Measurements from ENCODE around the gene FBXO31. TPM values are rescaled to one million over a fixed set of nuclear protein-coding genes. Genes with fewer than 3 reads are reported as not detected.
A peak's percentile ranks its signal among the peaks of the same experiment; 100 is the strongest.

The FBXO31 gene
- total and polyA plus RNA-seq, 7 donors = 15.0 to 120 (median 86.7) TPM

DNA sequence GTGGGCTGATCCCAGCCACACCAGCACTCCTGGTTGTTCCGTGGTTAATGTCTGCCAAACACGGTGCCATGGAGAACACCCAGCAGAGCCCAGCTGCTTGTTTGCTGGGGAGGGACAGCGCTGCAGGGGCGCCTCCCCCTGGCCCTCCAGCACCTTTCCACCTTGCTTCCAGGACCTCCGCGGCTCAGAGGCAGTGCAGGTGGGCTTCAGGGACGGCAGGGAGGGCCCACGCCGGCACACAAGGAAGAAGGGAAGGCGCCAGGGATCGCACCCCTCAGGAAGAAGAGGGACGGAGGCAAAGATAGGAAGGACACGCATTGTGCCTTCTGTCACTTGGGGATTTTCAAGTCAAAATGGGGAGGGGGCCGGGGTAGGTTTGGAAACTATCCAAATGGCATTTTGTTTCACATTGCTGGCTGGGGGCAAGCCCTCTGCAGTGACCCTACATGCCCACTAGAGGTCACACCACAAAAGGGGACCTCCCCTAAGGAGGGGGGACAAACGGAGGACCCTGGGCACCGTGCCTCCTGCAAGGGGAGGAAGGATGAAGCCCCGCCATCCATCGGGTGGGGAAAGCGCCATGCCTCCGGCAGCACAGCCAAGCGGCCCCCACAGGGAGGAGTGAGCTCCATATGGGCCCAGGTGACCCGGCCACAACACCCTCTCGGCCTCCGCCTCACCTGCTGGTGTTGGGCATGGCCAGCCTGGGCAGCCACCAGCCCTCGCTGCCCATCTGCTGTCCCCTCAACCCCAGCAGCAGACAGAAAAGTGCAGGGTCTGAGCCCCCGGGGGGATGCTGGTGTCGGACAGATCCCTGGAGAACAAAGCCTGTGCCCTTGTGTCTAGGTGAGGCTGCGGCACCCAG is 58.9 kb downstream of the FBXO31 start:
- Histone ChIP-seq H3K27ac (peak overlapping the region; percentile 15 to 52 (median 30)), H3K4me1 (peaks cover 0 to 13% (median 8%) of the 10 kb centered on the region in 4 donors), H3K9me3 (no peaks in the 10 kb centered on the region), H3K27me3 (no peaks in the 10 kb centered on the region), H3K36me3 (peaks cover 4 to 20% (median 8%) of the 10 kb centered on the region in 4 donors), H3K4me3 (no peak overlapping the region)
- WGBS, 2 donors = 62 to 64% methylated on average over 28 of the region's 28 CpGs
- TF ChIP-seq, protein P1, sequence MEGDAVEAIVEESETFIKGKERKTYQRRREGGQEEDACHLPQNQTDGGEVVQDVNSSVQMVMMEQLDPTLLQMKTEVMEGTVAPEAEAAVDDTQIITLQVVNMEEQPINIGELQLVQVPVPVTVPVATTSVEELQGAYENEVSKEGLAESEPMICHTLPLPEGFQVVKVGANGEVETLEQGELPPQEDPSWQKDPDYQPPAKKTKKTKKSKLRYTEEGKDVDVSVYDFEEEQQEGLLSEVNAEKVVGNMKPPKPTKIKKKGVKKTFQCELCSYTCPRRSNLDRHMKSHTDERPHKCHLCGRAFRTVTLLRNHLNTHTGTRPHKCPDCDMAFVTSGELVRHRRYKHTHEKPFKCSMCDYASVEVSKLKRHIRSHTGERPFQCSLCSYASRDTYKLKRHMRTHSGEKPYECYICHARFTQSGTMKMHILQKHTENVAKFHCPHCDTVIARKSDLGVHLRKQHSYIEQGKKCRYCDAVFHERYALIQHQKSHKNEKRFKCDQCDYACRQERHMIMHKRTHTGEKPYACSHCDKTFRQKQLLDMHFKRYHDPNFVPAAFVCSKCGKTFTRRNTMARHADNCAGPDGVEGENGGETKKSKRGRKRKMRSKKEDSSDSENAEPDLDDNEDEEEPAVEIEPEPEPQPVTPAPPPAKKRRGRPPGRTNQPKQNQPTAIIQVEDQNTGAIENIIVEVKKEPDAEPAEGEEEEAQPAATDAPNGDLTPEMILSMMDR (IDR thresholded peaks at IDR 0.05) = peak; percentile 45 to 90 (median 60)
- no peak for TF ChIP-seq POLR2A (IDR thresholded peaks at IDR 0.05)
- intact Hi-C loops (cut with DNase I) = no loop called here
- no peak for DNase-seq

DNA sequence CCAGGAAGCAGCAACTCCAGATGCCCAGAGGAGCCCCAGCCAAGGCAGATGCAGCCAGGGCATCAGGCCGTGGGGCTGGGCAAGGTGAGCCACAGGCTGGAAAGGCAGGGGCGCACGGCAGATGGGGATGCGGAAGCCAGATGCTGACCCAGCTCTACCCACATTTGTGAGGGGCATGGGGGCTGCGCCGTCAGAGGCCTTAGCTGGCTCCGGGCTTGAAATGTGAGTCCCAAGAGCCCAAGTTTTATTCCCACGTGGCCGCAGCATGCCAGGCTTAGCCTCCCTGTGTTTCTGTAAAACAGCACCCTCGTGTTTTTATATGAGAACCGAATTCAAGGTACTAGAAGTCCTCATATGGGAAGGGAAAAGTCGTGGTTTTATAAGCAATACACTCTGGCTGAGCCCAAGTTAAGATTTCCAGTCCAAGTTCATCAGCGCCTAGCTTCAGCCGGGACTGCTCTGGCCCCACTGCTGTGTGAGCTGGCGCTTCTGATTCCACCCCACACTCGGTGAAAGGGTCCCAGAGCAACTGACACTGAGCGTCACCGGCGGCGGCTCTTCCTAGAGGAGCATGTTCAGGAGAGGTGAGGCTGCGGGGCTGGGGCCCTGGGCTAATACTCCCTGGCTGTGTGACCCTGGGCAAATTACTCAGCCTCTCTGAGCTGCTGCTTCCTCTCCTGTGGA is 59.7 kb downstream of the FBXO31 start:
- DNase-seq = no peak
- no peaks in the 10 kb centered on the region for H3K9me3 ChIP-seq
- intact Hi-C loops (cut with DNase I) = no loop called here
- peaks cover 0 to 12% (median 2%) of the 10 kb centered on the region in 4 donors for H3K36me3 ChIP-seq
- no peak overlapping the region for H3K27ac ChIP-seq
- TF ChIP-seq POLR2A (IDR thresholded peaks at IDR 0.05) (no peak), POLR2AphosphoS5 (IDR thresholded peaks at IDR 0.05) (no peak), EP300 (IDR thresholded peaks at IDR 0.05) (no peak)
- TF ChIP-seq, protein P1 (IDR thresholded peaks at IDR 0.05) = no peak
- 92 to 93% methylated on average over 21 of the region's 21 CpGs for WGBS, 2 donors
- no peaks in the 10 kb centered on the region for H3K27me3 ChIP-seq
- H3K4me1 ChIP-seq = peaks cover 0 to 13% (median 8%) of the 10 kb centered on the region in 4 donors
- H3K4me3 ChIP-seq = no peak overlapping the region

DNA sequence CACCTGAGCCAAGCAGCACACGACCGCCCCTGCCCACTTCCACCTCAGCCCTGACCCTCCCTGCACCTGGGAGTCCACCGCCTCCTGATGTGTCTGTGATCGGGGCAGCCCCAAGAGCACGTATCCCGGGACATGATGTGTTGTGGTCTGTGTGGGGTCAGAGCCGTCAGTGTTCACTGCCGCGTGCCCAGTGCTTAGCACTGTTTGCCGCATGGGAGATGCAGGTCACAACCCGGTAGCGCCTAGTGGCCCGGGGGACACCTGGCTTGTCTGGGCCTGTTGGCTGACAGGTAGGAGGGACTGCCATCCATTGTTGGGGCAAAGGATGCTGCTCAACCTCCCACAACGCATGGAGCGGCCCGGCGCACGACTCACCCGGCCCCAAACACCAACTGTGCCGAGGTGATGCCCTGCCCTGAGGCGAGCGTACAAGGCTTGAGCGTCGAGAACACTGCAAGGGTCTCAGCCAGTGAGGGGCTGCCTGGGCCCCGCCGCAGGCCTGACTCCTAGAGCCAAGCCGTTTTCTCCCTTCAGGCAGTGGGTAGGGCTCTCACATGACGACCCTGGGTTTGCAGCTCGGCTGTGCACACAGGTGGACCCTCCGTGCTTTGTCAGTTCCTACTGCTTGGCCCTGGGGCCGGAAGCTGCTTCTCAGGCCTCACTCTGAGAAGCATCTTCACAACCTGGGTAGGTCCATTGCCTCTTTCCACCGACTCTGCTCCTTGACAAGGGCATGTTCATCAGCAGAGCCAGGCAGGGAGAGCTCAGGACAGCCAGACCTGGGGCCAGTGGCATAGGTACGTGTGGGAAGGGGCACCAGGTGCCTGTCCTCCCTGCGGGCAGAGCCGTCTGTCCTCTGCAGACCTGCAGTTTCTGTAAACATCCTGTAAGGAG is 60.5 kb downstream of the FBXO31 start:
- DNase-seq = no peak
- 91 to 93% methylated on average over 35 of the region's 35 CpGs for WGBS, 2 donors
- Histone ChIP-seq H3K27me3 (no peaks in the 10 kb centered on the region), H3K4me1 (peaks cover 0 to 19% (median 15%) of the 10 kb centered on the region in 4 donors), H3K36me3 (peaks cover 0 to 5% (median under 1%) of the 10 kb centered on the region in 4 donors), H3K9me3 (no peaks in the 10 kb centered on the region), H3K4me3 (no peak overlapping the region), H3K27ac (no peak overlapping the region)
- TF ChIP-seq POLR2AphosphoS5 (IDR thresholded peaks at IDR 0.05) (no peak), EP300 (IDR thresholded peaks at IDR 0.05) (no peak), POLR2A (IDR thresholded peaks at IDR 0.05) (no peak)
- TF ChIP-seq, protein P1 (IDR thresholded peaks at IDR 0.05) = no peak
- intact Hi-C loops (cut with DNase I) = no loop called here

DNA sequence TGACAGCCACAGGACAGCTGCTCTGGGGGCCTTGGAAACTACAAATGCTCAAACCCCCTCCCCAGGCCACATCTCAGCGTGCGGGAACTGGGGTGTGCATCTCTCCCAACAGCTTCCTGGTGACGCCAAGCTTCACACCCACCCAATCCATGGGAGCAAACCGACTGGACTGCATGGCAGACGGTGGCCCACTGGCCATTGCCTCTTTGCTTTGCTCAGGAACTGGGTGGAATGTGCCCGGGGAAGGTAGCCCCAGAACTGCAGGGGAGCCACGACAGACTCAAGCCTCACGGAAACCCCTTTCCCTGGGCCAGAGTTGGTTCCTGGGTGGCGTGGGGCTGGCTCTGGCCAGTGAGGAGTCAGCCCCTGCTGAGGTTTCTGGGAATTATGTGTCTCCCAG is 61.2 kb downstream of the FBXO31 start:
- no peak overlapping the region for H3K27ac ChIP-seq
- H3K9me3 ChIP-seq = no peaks in the 10 kb centered on the region
- WGBS, 2 donors = 93 to 94% methylated on average over 9 of the region's 9 CpGs
- DNase-seq = no peak
- H3K4me1 ChIP-seq = peaks cover 0 to 22% (median 18%) of the 10 kb centered on the region in 4 donors
- H3K4me3 ChIP-seq = no peak overlapping the region
- no peak for TF ChIP-seq EP300 (IDR thresholded peaks at IDR 0.05)
- intact Hi-C loops (cut with DNase I) = no loop called here
- H3K36me3 ChIP-seq = no peaks in the 10 kb centered on the region
- H3K27me3 ChIP-seq = no peaks in the 10 kb centered on the region

All from sigmoid colon (tissue), 7 donors.